Effector memory CD8-positive, alpha-beta T cell (primary cell): ENCODE measurements around the gene ABL2.
A peak's percentile ranks its signal among the peaks of the same experiment; 100 is the strongest.
"Not testable (repeated sequence)": the region's sequence is repeated elsewhere in the genome, so short reads cannot be mapped to it uniquely, and the experiment has no call there.

Experiments used
- ATAC-seq: fragments of 150-1000 bp; cut with Tn5 transposase; replicated peaks from 2 replicates; pipeline ENCODE4 v1.10.0; 2021; ENCODE audit warnings: mild to moderate bottlenecking, moderate library complexity
- DNase-seq, 3 experiments: peaks; one replicate each; pipeline ENCODE4 v3.0.0; 2021
- H3K27ac Mint-ChIP-seq, 2 donors: one replicate each; pipeline ENCODE4 v1.8.0; 2022; ENCODE audit warnings: mild to moderate bottlenecking in 2 of 2, mixed read lengths in 2 of 2, moderate library complexity in 2 of 2
- H3K27me3 Mint-ChIP-seq, 2 donors: one replicate each; pipeline ENCODE4 v1.8.0; 2022; ENCODE audit warnings: mixed read lengths in 2 of 2
- H3K36me3 Mint-ChIP-seq: one replicate; pipeline ENCODE4 v1.8.0; 2022; ENCODE audit warnings: mild to moderate bottlenecking, moderate library complexity, mixed read lengths; ENCODE audit not compliant: insufficient read depth
- H3K4me1 Mint-ChIP-seq, 2 donors: one replicate each; pipeline ENCODE4 v1.8.0; 2022; ENCODE audit warnings: low read depth in 2 of 2, mixed read lengths in 2 of 2
- H3K4me3 Mint-ChIP-seq, 2 donors: one replicate each; pipeline ENCODE4 v1.8.0; 2022; ENCODE audit warnings: mild to moderate bottlenecking in 2 of 2, mixed read lengths in 2 of 2, moderate library complexity in 2 of 2
- H3K9me3 Mint-ChIP-seq, 2 donors: one replicate each; pipeline ENCODE4 v1.8.0; 2022; ENCODE audit warnings: mixed read lengths in 2 of 2

ABL2 gene

DNA sequence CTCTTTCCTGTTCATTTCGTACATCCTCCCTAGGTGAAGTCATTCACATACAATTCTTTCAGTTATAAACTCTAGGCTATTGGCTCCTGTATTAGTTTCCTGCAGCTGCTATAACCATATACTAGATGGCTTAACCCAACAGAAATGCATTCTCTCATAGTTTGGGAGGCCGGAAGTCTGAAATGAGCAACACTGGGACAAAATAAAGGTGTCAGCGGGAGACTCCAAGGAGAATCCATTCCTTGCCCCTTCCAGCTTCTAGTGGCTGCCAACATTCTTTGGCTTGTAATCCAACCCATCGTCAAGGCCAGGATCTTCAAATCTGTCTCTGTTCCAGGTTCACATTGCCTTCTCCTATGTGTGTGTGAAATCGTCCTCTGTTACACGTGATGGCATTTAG is 76.3 kb downstream of the ABL2 start:
- Mint-ChIP-seq H3K36me3 (no peaks in the 10 kb centered on the region), H3K27ac (no peak overlapping the region), H3K4me1 (peaks cover 8 to 11% of the 10 kb centered on the region in 2 donors), H3K27me3 (no peaks in the 10 kb centered on the region), H3K4me3 (no peak overlapping the region), H3K9me3 (no peaks in the 10 kb centered on the region)
- ATAC-seq (no peak), DNase-seq (no peak)

DNA sequence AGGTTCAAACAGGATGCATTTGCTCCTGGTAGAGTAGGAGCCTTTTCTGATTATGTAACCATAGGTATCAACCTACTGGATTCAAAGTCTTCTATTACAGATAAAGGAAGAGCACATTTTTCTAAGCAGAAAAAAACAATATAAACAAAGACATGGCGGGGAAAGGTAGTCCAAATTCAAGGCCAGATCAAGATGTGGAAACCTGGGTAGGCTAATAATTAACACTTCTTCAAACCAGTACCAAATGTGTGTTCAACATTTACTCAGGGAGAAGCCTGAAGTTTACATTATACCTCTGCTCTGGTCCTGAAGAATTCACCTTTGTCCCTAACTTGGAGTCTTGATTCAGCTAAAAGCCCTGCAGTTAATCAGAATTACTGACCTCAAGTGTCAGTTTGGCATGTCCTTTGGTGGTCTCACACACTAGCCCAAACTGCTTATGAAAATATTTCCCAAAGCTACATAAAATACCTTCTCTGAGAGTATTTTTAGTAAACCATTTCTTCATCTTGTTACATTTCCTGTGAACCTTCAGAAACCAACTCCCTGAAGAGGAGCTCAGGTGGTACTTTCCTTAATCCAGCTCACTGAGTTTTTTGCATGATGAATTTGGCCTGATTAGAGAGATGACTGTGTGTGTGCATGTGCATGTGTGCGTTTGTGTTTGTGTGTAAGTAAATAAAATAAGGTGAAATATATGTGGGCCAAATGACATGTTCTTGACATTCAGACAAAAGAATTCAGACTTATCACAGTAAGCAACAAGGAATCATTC is 77.4 kb downstream of the ABL2 start:
- peaks cover 8 to 11% of the 10 kb centered on the region in 2 donors for H3K4me1 Mint-ChIP-seq
- no peaks in the 10 kb centered on the region for H3K36me3 Mint-ChIP-seq
- no peak for ATAC-seq
- no peaks in the 10 kb centered on the region for H3K27me3 Mint-ChIP-seq
- no peak for DNase-seq
- H3K4me3 Mint-ChIP-seq: no peak overlapping the region
- peak overlapping the region in 1 of 2 donors; percentile 20 for H3K27ac Mint-ChIP-seq
- H3K9me3 Mint-ChIP-seq: no peaks in the 10 kb centered on the region

DNA sequence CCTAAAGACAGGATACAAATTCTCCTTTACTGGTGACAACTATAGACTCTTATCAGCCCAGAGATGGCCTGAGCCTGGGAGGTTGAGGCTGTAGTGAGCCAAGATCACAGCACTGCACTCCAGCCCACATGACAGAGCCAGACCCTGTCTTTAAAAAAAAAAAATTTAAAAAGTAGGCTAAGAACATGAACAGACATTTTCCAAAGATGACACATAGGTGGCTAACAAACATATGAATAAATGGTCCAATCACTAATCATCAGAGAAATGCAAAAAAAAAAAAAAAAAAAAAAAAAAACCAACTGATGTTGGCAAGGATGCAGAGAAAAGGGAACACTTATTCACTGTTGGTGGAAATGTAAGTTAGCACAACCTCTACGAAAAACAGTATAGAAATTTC is 82.6 kb downstream of the ABL2 start:
- Mint-ChIP-seq H3K36me3 (no peaks in the 10 kb centered on the region), H3K27ac (no peak overlapping the region), H3K9me3 (no peaks in the 10 kb centered on the region), H3K4me1 (peaks cover 3 to 15% of the 10 kb centered on the region in 2 donors), H3K27me3 (no peaks in the 10 kb centered on the region), H3K4me3 (no peak overlapping the region)
- no peak for DNase-seq
- no peak for ATAC-seq

DNA sequence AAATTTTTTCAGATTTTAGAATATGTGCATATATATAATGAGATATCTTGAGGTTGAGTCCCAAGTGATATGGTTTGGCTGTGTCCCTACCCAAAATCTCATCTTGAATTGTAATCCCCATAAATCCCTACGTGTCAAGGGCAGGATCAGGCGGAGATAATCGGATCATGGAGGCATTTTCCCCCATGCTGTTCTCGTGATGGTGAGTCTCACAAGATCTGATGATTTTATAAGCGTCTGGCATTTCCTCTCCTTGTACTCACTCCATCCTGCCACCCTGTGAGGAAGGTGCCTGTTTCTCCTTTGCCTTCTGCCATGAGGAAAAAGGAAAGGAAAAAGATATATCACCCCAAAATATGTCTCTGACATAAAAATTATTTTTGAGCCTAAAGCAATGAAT is 83.0 kb downstream of the ABL2 start:
- no peaks in the 10 kb centered on the region for H3K36me3 Mint-ChIP-seq
- no peak overlapping the region for H3K27ac Mint-ChIP-seq

DNA sequence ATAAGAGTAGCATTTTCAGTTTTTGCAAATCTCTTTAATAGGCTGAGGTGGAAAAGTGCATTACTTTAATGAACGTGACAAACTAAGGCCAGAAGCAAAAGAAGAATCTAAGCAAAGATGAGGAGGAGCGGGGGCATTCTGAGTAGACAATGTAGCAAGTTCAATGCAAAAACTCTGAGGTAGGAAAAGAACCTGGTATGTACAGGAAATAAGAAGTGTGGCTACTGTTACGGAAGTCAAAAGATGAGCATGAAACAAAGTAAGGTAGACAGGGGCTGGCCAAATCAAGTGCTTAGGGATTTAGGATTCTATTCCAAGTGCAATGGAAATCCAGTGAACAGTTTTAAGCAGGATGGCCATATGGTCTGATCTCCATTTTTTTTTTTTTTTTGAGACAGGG is 84.0 kb downstream of the ABL2 start:
- H3K27me3 Mint-ChIP-seq: no peaks in the 10 kb centered on the region
- H3K27ac Mint-ChIP-seq: no peak overlapping the region
- H3K36me3 Mint-ChIP-seq: no peaks in the 10 kb centered on the region
- H3K4me3 Mint-ChIP-seq: no peak overlapping the region
- no peak for DNase-seq
- no peak for ATAC-seq
- H3K4me1 Mint-ChIP-seq: peaks cover 5 to 19% of the 10 kb centered on the region in 2 donors
- no peaks in the 10 kb centered on the region for H3K9me3 Mint-ChIP-seq

More for the DNA sequence above, 83.0 kb downstream of the ABL2 start:
- peaks cover 3 to 19% of the 10 kb centered on the region in 2 donors for H3K4me1 Mint-ChIP-seq
- H3K4me3 Mint-ChIP-seq: no peak overlapping the region
- no peaks in the 10 kb centered on the region for H3K9me3 Mint-ChIP-seq
- H3K27me3 Mint-ChIP-seq: no peaks in the 10 kb centered on the region
- ATAC-seq: no peak
- DNase-seq: no peak

GRCh38 chr1:179144626-179145025 is 84.9 kb downstream of the ABL2 start:
- Mint-ChIP-seq H3K36me3 (no peaks in the 10 kb centered on the region), H3K9me3 (no peaks in the 10 kb centered on the region), H3K4me1 (peaks cover 5 to 19% of the 10 kb centered on the region in 2 donors), H3K27me3 (no peaks in the 10 kb centered on the region), H3K4me3 (no peak overlapping the region), H3K27ac (no peak overlapping the region)
- DNase-seq (no peak), ATAC-seq (no peak)

DNA sequence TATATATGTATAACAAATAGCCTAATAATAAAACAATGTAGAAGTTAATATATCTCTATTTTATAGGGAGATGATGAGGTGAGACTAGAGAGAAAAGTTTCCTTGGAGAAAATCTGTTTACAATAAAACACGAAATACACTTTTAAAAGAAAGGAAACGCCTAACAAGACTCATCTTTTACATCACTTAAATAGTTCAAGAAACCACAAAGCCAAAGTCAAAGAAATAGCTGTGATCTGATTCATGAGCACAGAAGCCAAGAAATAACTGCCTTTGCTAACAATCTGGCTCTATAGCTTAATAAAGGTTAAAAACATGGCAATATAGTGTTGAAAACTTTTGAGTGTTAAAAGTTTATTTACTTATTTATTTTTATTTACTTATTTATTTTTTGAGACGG is 86.2 kb downstream of the ABL2 start:
- no peak for DNase-seq
- Mint-ChIP-seq H3K27ac (peak overlapping the region in 1 of 2 donors; percentile 69), H3K4me1 (peaks cover 8 to 25% of the 10 kb centered on the region in 2 donors), H3K27me3 (no peaks in the 10 kb centered on the region), H3K4me3 (no peak overlapping the region), H3K9me3 (no peaks in the 10 kb centered on the region), H3K36me3 (no peaks in the 10 kb centered on the region)
- no peak for ATAC-seq

GRCh38 chr1:179142889-179143299 is 86.6 kb downstream of the ABL2 start:
- Mint-ChIP-seq H3K36me3 (no peaks in the 10 kb centered on the region), H3K27ac (peak overlapping the region in 1 of 2 donors; percentile 69), H3K27me3 (no peaks in the 10 kb centered on the region), H3K9me3 (no peaks in the 10 kb centered on the region), H3K4me1 (peaks cover 8 to 25% of the 10 kb centered on the region in 2 donors), H3K4me3 (no peak overlapping the region)
- no peak for DNase-seq
- ATAC-seq: peak; percentile 40

GRCh38 chr1:179141592-179142251 is 87.8 kb downstream of the ABL2 start:
- Mint-ChIP-seq H3K4me1 (peaks cover 8 to 25% of the 10 kb centered on the region in 2 donors), H3K36me3 (no peaks in the 10 kb centered on the region), H3K9me3 (no peaks in the 10 kb centered on the region), H3K4me3 (no peak overlapping the region), H3K27ac (no peak overlapping the region), H3K27me3 (no peaks in the 10 kb centered on the region)
- ATAC-seq (no peak), DNase-seq (no peak)

DNA sequence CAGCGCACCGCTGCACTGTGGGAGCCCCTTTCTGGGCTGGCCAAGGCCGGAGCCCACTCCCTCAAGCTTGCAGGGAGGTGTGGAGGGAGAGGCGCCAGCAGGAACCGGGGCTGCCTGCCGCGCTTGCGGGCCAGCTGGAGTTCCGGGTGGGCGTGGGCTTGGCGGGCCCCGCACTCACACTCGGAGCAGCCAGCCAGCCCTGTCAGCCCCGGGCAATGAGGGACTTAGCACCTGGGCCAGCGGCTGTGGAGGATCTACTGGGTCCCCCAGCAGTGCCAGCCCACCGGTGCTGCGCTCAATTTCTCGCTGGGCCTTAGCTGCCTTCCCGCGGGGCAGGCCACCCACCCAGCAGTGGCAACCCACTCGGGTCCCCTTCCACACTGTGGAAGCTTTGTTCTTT is 90.7 kb downstream of the ABL2 start:
- not testable (repeated sequence) for H3K27me3 Mint-ChIP-seq, H3K4me3 Mint-ChIP-seq, H3K9me3 Mint-ChIP-seq, H3K27ac Mint-ChIP-seq, ATAC-seq, H3K36me3 Mint-ChIP-seq, DNase-seq
- peaks cover 8 to 25% of the 10 kb centered on the region in 2 donors for H3K4me1 Mint-ChIP-seq

DNA sequence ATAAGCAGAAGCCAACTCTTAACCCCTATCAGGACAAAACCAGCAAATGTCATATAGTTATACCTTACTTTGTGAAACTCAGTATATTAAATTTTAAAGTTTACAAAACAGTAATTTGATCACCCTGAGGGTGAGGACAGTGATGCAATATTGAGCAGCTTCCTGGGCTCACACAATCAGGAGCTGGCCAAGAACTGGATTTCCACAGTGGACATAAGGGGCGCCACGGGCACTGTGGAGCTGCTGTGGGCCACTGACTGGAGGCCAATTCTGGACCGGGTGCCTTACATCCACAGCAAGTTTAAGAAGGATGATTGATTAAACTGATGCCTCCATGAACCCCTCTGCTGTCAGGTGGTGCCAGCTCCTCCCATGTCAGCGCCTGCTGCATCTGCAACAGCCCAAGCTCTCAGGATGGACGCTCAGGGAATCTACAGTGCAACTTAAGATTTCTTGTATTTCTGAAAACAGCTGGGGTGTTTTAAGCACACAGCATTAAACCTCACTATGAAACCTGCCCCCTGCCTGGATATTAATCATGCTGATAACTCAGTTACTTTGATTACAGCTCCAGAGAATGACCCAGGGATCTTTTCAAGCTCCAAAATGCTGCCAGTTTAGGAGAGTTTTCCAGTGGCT is 91.7 kb downstream of the ABL2 start:
- H3K27ac Mint-ChIP-seq: peak overlapping the region in 1 of 2 donors; percentile 16
- DNase-seq (no peak), ATAC-seq (no peak)
- no peaks in the 10 kb centered on the region for H3K27me3 Mint-ChIP-seq
- H3K9me3 Mint-ChIP-seq: no peaks in the 10 kb centered on the region
- no peak overlapping the region for H3K4me3 Mint-ChIP-seq
- H3K4me1 Mint-ChIP-seq: peaks cover 6 to 19% of the 10 kb centered on the region in 2 donors
- no peaks in the 10 kb centered on the region for H3K36me3 Mint-ChIP-seq

DNA sequence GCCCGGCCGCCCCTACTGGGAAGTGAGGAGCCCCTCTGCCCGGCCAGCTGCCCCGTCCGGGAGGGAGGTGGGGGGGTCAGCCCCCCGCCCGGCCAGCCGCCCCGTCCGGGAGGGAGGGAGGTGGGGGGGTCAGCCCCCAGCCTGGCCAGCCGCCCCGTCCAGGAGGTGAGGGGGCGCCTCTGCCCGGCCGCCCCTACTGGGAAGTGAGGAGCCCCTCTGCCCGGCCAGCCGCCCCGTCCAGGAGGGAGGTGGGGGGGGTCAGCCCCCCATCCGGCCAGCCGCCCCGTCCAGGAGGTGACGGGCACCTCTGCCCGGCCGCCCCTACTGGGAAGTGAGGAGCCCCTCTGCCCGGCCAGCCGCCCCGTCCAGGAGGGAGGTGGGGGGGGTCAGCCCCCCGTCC is 93.8 kb downstream of the ABL2 start:
- H3K36me3 Mint-ChIP-seq, H3K4me3 Mint-ChIP-seq, H3K27ac Mint-ChIP-seq, H3K4me1 Mint-ChIP-seq, H3K27me3 Mint-ChIP-seq, H3K9me3 Mint-ChIP-seq, ATAC-seq, DNase-seq: not testable (repeated sequence)

DNA sequence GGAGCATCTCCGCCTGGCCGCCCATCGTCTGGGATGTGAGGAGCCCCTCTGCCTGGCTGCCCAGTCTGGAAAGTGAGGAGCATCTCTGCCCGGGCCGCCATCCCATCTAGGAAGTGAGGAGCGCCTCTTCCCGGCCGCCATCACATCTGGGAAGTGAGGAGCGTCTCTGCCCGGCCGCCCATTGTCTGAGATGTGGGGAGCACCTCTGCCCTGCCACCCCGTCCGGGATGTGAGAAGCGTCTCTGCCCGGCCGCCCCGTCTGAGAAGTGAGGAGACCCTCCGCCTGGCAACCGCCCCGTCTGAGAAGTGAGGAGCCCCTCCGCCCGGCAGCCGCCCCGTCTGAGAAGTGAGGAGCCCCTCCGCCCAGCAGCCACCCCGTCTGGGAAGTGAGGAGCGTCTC is 94.3 kb downstream of the ABL2 start:
- H3K27ac Mint-ChIP-seq, DNase-seq, ATAC-seq, H3K36me3 Mint-ChIP-seq, H3K9me3 Mint-ChIP-seq, H3K27me3 Mint-ChIP-seq, H3K4me3 Mint-ChIP-seq: not testable (repeated sequence)
- peaks cover 3 to 10% of the 10 kb centered on the region in 2 donors for H3K4me1 Mint-ChIP-seq
